Natural killer cell (primary cell): ENCODE data around the gene SERPINA3. TPM values are rescaled to one million over a fixed set of nuclear protein-coding genes. Genes with fewer than 3 reads are reported as not detected.

Source experiments
- ATAC-seq, 3 donors: fragments of 150-1000 bp in 2 of 3; fragments of 200-7000 bp in 1 of 3; cut with Tn5 transposase; 1 replicate in 1 of 3; 2 replicates in 2 of 3; pipeline ENCODE4 v1.10.0; 2021; ENCODE audit warnings: mild to moderate bottlenecking in 2 of 3, moderate library complexity in 2 of 3
- DNase-seq, 2 donors: peaks; one replicate each; pipeline versions ENCODE4 v3.0.0 to v3.0.0-alpha.2; 2013 to 2021; ENCODE audit warnings: mixed read lengths in 1 of 2
- H3K27ac ChIP-seq: one replicate; pipeline ENCODE4 v1.5.1; 2013; ENCODE audit warnings: mild to moderate bottlenecking, low read length
- H3K27me3 ChIP-seq: one replicate; pipeline ENCODE4 v1.6.1; 2013; ENCODE audit warnings: low read length; ENCODE audit not compliant: control insufficient read depth, insufficient read depth
- H3K36me3 ChIP-seq: one replicate; pipeline ENCODE4 v1.6.1; 2013; ENCODE audit warnings: low read length; ENCODE audit not compliant: control insufficient read depth, insufficient read depth
- H3K4me1 ChIP-seq: one replicate; pipeline ENCODE4 v1.6.1; 2013; ENCODE audit warnings: low read length; ENCODE audit not compliant: control insufficient read depth, insufficient read depth
- H3K4me3 ChIP-seq: one replicate; pipeline ENCODE4 v1.5.1; 2013; ENCODE audit warnings: low read length
- H3K9me3 ChIP-seq: one replicate; pipeline ENCODE4 v1.6.1; 2013; ENCODE audit warnings: low read length; ENCODE audit not compliant: control insufficient read depth, insufficient read depth
- H3K27ac Mint-ChIP-seq, 2 donors: one replicate each; pipeline ENCODE4 v1.8.0; 2022; ENCODE audit warnings: mild to moderate bottlenecking in 2 of 2, mixed read lengths in 2 of 2, moderate library complexity in 1 of 2
- H3K27me3 Mint-ChIP-seq, 2 donors: one replicate each; pipeline ENCODE4 v1.8.0; 2022; ENCODE audit warnings: low read depth in 2 of 2, mixed read lengths in 2 of 2
- H3K36me3 Mint-ChIP-seq: one replicate; pipeline ENCODE4 v1.8.0; 2022; ENCODE audit warnings: mixed read lengths
- H3K4me1 Mint-ChIP-seq, 2 donors: one replicate each; pipeline ENCODE4 v1.8.0; 2022; ENCODE audit warnings: mixed read lengths in 2 of 2
- H3K4me3 Mint-ChIP-seq: one replicate; pipeline ENCODE4 v1.8.0; 2022; ENCODE audit warnings: mild to moderate bottlenecking, moderate library complexity, mixed read lengths
- H3K9me3 Mint-ChIP-seq, 2 donors: one replicate each; pipeline ENCODE4 v1.8.0; 2022; ENCODE audit warnings: mixed read lengths in 2 of 2
- WGBS: methylation state at CpG from one replicate; pipeline ENCODE4 v1.1.7; 2013; ENCODE audit warnings: missing lambda C conversion rate; ENCODE audit not compliant: insufficient coverage; 5-methylcytosine and 5-hydroxymethylcytosine counted together
- intact Hi-C: fragments of 100-400 bp; cut with micrococcal nuclease; formaldehyde crosslinking; loops from one replicate; pipeline ENCODE4 v1.14.2; 2022
- total RNA-seq, 4 donors: library from RNA; stranded (reverse); fragments of 120-200 nt in 1 of 4; gene quantifications; one replicate each; pipeline versions ENCODE4 v1.2.3 to v1.2.4, GENCODE V29; 2013 to 2022
- TF ChIP-seq, protein P1 (sequence below): fragments of 200-600 bp; IDR thresholded peaks from one replicate; pipeline ENCODE4 v1.8.0; 2022; ENCODE audit warnings: antibody characterized with exemption

The SERPINA3 gene
- total RNA-seq, 3 donors from 2014 or later (not counting 1 experiment from before 2014, with no cell fraction given) = not detected

GRCh38 chr14:94599656-94600004 lies 12.6 kb upstream of the SERPINA3 start:
- intact Hi-C loops = no loop called here
- no peaks in the 10 kb centered on the region for H3K27me3 ChIP-seq
- 30% methylated on average over 3 of the region's 3 CpGs for WGBS
- peaks cover 0 to 6% of the 10 kb centered on the region in 2 donors for H3K27me3 Mint-ChIP-seq
- no peak overlapping the region for H3K4me3 ChIP-seq
- H3K9me3 Mint-ChIP-seq = no peaks in the 10 kb centered on the region
- ATAC-seq (no peak), DNase-seq (no peak)
- no peaks in the 10 kb centered on the region for H3K9me3 ChIP-seq
- no peak overlapping the region for H3K27ac ChIP-seq
- TF ChIP-seq, protein P1, sequence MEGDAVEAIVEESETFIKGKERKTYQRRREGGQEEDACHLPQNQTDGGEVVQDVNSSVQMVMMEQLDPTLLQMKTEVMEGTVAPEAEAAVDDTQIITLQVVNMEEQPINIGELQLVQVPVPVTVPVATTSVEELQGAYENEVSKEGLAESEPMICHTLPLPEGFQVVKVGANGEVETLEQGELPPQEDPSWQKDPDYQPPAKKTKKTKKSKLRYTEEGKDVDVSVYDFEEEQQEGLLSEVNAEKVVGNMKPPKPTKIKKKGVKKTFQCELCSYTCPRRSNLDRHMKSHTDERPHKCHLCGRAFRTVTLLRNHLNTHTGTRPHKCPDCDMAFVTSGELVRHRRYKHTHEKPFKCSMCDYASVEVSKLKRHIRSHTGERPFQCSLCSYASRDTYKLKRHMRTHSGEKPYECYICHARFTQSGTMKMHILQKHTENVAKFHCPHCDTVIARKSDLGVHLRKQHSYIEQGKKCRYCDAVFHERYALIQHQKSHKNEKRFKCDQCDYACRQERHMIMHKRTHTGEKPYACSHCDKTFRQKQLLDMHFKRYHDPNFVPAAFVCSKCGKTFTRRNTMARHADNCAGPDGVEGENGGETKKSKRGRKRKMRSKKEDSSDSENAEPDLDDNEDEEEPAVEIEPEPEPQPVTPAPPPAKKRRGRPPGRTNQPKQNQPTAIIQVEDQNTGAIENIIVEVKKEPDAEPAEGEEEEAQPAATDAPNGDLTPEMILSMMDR = no peak
- no peak overlapping the region for H3K27ac Mint-ChIP-seq
- H3K4me1 ChIP-seq = no peaks in the 10 kb centered on the region
- no peaks in the 10 kb centered on the region for H3K36me3 ChIP-seq
- H3K4me3 Mint-ChIP-seq = no peak overlapping the region
- no peaks in the 10 kb centered on the region for H3K4me1 Mint-ChIP-seq
- H3K36me3 Mint-ChIP-seq = no peaks in the 10 kb centered on the region

DNA sequence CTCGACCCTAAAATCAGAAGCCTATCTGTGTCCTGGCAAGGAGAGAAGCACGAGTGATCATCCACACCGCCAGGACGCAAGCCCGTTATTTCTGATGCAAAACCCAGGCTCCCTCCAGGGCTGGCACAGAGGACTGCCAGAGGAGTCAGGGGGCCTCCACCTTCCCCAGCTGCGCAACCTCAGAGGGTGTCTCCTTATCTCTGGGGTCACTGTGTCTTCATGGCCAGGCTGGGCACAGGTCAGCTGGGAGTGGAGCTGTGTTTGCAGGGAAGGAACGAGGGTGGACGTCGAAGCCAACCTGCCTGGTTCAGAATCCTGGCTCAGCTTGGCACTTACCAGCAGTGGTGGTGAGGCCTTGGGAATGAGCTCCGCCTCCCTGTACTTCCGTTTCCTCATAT lies 12.0 kb upstream of the SERPINA3 start:
- Histone ChIP-seq H3K36me3 (no peaks in the 10 kb centered on the region), H3K9me3 (no peaks in the 10 kb centered on the region), H3K27me3 (no peaks in the 10 kb centered on the region), H3K4me3 (no peak overlapping the region), H3K27ac (no peak overlapping the region), H3K4me1 (no peaks in the 10 kb centered on the region)
- ATAC-seq (no peak), DNase-seq (no peak)
- H3K36me3 Mint-ChIP-seq = no peaks in the 10 kb centered on the region
- H3K27me3 Mint-ChIP-seq = peaks cover 1 to 6% of the 10 kb centered on the region in 2 donors
- H3K27ac Mint-ChIP-seq = no peak overlapping the region
- H3K4me3 Mint-ChIP-seq = no peak overlapping the region
- no peaks in the 10 kb centered on the region for H3K4me1 Mint-ChIP-seq
- TF ChIP-seq, protein P1 = no peak
- WGBS = 84% methylated on average over 11 of the region's 11 CpGs
- no peaks in the 10 kb centered on the region for H3K9me3 Mint-ChIP-seq
- intact Hi-C loops = no loop called here

- ATAC-seq (no peak), DNase-seq (no peak)
- Histone ChIP-seq H3K27me3 (no peaks in the 10 kb centered on the region), H3K9me3 (no peaks in the 10 kb centered on the region), H3K4me1 (no peaks in the 10 kb centered on the region), H3K36me3 (no peaks in the 10 kb centered on the region), H3K4me3 (no peak overlapping the region), H3K27ac (no peak overlapping the region)
- TF ChIP-seq, protein P1 = no peak
- H3K36me3 Mint-ChIP-seq = no peaks in the 10 kb centered on the region
- no peak overlapping the region for H3K27ac Mint-ChIP-seq
- H3K4me3 Mint-ChIP-seq = no peak overlapping the region
- no peaks in the 10 kb centered on the region for H3K9me3 Mint-ChIP-seq
- 35% methylated on average over 6 of the region's 6 CpGs for WGBS
- intact Hi-C loops = no loop called here
- H3K4me1 Mint-ChIP-seq = no peaks in the 10 kb centered on the region
- H3K27me3 Mint-ChIP-seq = peaks cover 3 to 7% of the 10 kb centered on the region in 2 donors
These were observed 10.3 kb upstream of the SERPINA3 start for GRCh38 chr14:94601884-94602391.

DNA sequence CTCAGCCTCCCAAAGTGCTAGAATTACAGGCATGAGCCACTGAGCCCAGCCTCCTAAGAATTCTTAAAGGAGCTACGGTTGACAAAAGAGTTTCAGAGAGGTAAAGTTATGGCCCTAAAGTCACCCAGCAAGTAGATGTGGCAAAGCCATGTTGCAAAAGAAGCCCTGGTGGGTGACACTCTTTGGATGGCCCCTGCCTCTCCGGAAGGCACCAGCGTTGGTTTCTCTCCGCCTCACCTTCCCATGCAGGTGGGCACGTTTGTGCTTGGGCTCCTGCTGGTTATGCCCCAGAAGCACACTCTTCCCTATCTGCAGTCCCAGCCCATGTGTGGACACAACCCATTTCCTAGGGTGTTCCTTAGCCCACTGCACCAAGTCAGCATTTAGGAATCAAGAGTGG lies 9.5 kb upstream of the SERPINA3 start:
- TF ChIP-seq, protein P1 = no peak
- Mint-ChIP-seq H3K36me3 (no peaks in the 10 kb centered on the region), H3K4me3 (no peak overlapping the region), H3K4me1 (no peaks in the 10 kb centered on the region), H3K27ac (no peak overlapping the region), H3K9me3 (no peaks in the 10 kb centered on the region), H3K27me3 (peaks cover 3 to 7% of the 10 kb centered on the region in 2 donors)
- no peaks in the 10 kb centered on the region for H3K9me3 ChIP-seq
- H3K27me3 ChIP-seq = no peaks in the 10 kb centered on the region
- DNase-seq (no peak), ATAC-seq (no peak)
- H3K36me3 ChIP-seq = no peaks in the 10 kb centered on the region
- 89% methylated on average over 5 of the region's 5 CpGs for WGBS
- intact Hi-C loops = no loop called here
- no peaks in the 10 kb centered on the region for H3K4me1 ChIP-seq
- H3K4me3 ChIP-seq = no peak overlapping the region
- no peak overlapping the region for H3K27ac ChIP-seq
